GM23248 (cell line): Measurements from ENCODE around the gene KIF13A. TPM values are rescaled to one million over a fixed set of nuclear protein-coding genes. Genes with fewer than 3 reads are reported as not detected.

ENCODE experiments used
- DNase-seq: peaks from one replicate; pipeline ENCODE4 v3.0.0-alpha.2; 2015
- H2AFZ ChIP-seq: fragments of 200-600 bp; sonication (generic); 2 replicates; pipeline ENCODE4 v1.6.1; 2016; ENCODE audit warnings: antibody characterized with exemption
- H3F3A ChIP-seq: fragments of 200-600 bp; sonication (generic); 2 replicates; pipeline ENCODE4 v1.6.1; 2016; ENCODE audit warnings: mild to moderate bottlenecking, antibody characterized with exemption, mixed run types; ENCODE audit not compliant: insufficient read depth
- H3K27ac ChIP-seq: fragments of 200-600 bp; sonication (generic); 2 replicates; pipeline ENCODE4 v1.5.1; 2016; ENCODE audit warnings: mild to moderate bottlenecking
- H3K27me3 ChIP-seq: fragments of 200-600 bp; sonication (generic); replicated peaks from 2 replicates; pipeline ENCODE4 v1.6.1; 2016; ENCODE audit warnings: mild to moderate bottlenecking; ENCODE audit not compliant: insufficient read depth
- H3K36me3 ChIP-seq: fragments of 200-600 bp; sonication (generic); 2 replicates; pipeline ENCODE4 v1.6.1; 2016; ENCODE audit warnings: low read depth, mild to moderate bottlenecking
- H3K4me1 ChIP-seq: fragments of 200-600 bp; sonication (generic); 2 replicates; pipeline ENCODE4 v1.6.1; 2016; ENCODE audit warnings: mild to moderate bottlenecking; ENCODE audit not compliant: insufficient read depth
- H3K4me2 ChIP-seq: fragments of 200-600 bp; sonication (generic); one replicate; pipeline ENCODE4 v1.6.1; 2016; ENCODE audit warnings: mild to moderate bottlenecking; ENCODE audit not compliant: unreplicated experiment
- H3K4me3 ChIP-seq: fragments of 200-600 bp; sonication (generic); 2 replicates; pipeline ENCODE4 v1.5.1; 2016; ENCODE audit warnings: mild to moderate bottlenecking
- H3K79me2 ChIP-seq: fragments of 200-600 bp; sonication (generic); 2 replicates; pipeline ENCODE4 v1.6.1; 2016; ENCODE audit warnings: mild to moderate bottlenecking; ENCODE audit not compliant: insufficient read depth
- H3K9ac ChIP-seq: fragments of 200-600 bp; sonication (generic); 2 replicates; pipeline ENCODE4 v1.6.1; 2016; ENCODE audit warnings: mild to moderate bottlenecking
- H3K9me2 ChIP-seq: fragments of 200-600 bp; sonication (generic); 2 replicates; pipeline ENCODE4 v1.6.1; 2016; ENCODE audit warnings: mixed run types, mild to moderate bottlenecking, moderate library complexity; ENCODE audit not compliant: insufficient read depth
- H3K9me3 ChIP-seq: fragments of 200-600 bp; sonication (generic); one replicate; pipeline ENCODE4 v1.6.1; 2017; ENCODE audit warnings: low read depth
- H4K20me1 ChIP-seq: fragments of 200-600 bp; sonication (generic); 2 replicates; pipeline ENCODE4 v1.6.0; 2016; ENCODE audit not compliant: insufficient read depth
- EZH2 ChIP-seq: fragments of 200-600 bp; sonication (generic); IDR thresholded peaks from 2 replicates; pipeline ENCODE4 v1.6.1; 2018; ENCODE audit warnings: antibody characterized with exemption, mild to moderate bottlenecking; ENCODE audit not compliant: insufficient read depth, poor library complexity, severe bottlenecking
- EZH2phosphoT487 ChIP-seq: fragments of 200-600 bp; sonication (generic); IDR thresholded peaks from 2 replicates; pipeline ENCODE4 v1.6.1; 2018; ENCODE audit warnings: antibody characterized with exemption, moderate library complexity, mild to moderate bottlenecking, low read depth; ENCODE audit not compliant: insufficient read depth
- WGBS, 2 experiments: methylation state at CpG; one replicate each; pipeline ENCODE4 v1.1.6; 2015 to 2017; ENCODE audit warnings: low lambda C conversion rate in 2 of 2, low coverage in 1 of 2; ENCODE audit errors: missing lambda C conversion rate in 2 of 2; 5-methylcytosine and 5-hydroxymethylcytosine counted together
- in situ Hi-C: fragments of 300-500 bp; cut with MboI; formaldehyde crosslinking; loops from 2 replicates; pipeline ENCODE4 v1.15.0; 2020
- polyA plus RNA-seq: library from polyadenylated mRNA; unstranded; fragments of >200 nt; fragmentation: Nextera tagmentation; extraction: Ambion mirVana; gene quantifications from 2 replicates; pipeline ENCODE4 v1.2.1, GENCODE V29; 2016
- total RNA-seq: library from RNA; depleted of rRNA; stranded (reverse); fragments of >200 nt; shearing (Covaris generic); gene quantifications from 2 replicates; pipeline ENCODE4 v1.2.3, GENCODE V29; 2014

KIF13A gene
- total and polyA plus RNA-seq, 2 experiments from 2014 or later, result 5.0 to 46.0 TPM

GRCh38 chr6:17901493-17901892 lies 85.9 kb downstream of the KIF13A start:
- peaks cover 84% of the 10 kb centered on the region for H3K79me2 ChIP-seq

GRCh38 chr6:17900011-17900410 lies 87.4 kb downstream of the KIF13A start:
- Histone ChIP-seq H3F3A (peaks cover 36% of the 10 kb centered on the region), H3K4me3 (no peak overlapping the region), H3K27ac (no peak overlapping the region), H3K4me2 (no peak overlapping the region), H3K9me2 (no peaks in the 10 kb centered on the region), H3K9ac (no peak overlapping the region), H3K79me2 (peaks cover 98% of the 10 kb centered on the region), H3K27me3 (no peaks in the 10 kb centered on the region), H3K36me3 (peaks cover 25% of the 10 kb centered on the region), H4K20me1 (0 out of 2 replicates have a peak, but pooled peaks cover 3% of the 10 kb centered on the region), H3K9me3 (peaks cover 3% of the 10 kb centered on the region), H3K4me1 (peaks cover 25% of the 10 kb centered on the region), H2AFZ (no peak overlapping the region)
- WGBS, 2 experiments, result 98% methylated on average over 2 of the region's 2 CpGs
- in situ Hi-C loops, result no loop called here
- DNase-seq, result no peak
- no peak for TF ChIP-seq EZH2
- TF ChIP-seq EZH2phosphoT487, result no peak

More at GRCh38 chr6:17901493-17901892, 85.9 kb downstream of the KIF13A start:
- H3K27ac ChIP-seq, result no peak overlapping the region
- 0 out of 2 replicates have a peak, but pooled peaks cover 3% of the 10 kb centered on the region for H4K20me1 ChIP-seq
- no peak for DNase-seq
- peaks cover 49% of the 10 kb centered on the region for H3F3A ChIP-seq
- TF ChIP-seq EZH2 (no peak), EZH2phosphoT487 (no peak)
- peaks cover 10% of the 10 kb centered on the region for H3K36me3 ChIP-seq
- no peaks in the 10 kb centered on the region for H3K27me3 ChIP-seq
- no peak overlapping the region for H3K9ac ChIP-seq
- H3K9me3 ChIP-seq, result no peaks in the 10 kb centered on the region
- no peak overlapping the region for H3K4me3 ChIP-seq
- H3K4me2 ChIP-seq, result no peak overlapping the region
- no peak overlapping the region for H2AFZ ChIP-seq
- H3K9me2 ChIP-seq, result no peaks in the 10 kb centered on the region
- peaks cover 37% of the 10 kb centered on the region for H3K4me1 ChIP-seq
- in situ Hi-C loops, result no loop called here

- in situ Hi-C loops, result no loop called here
- no peak for TF ChIP-seq EZH2
- TF ChIP-seq EZH2phosphoT487, result no peak
- H3K9me3 ChIP-seq, result peaks cover 7% of the 10 kb centered on the region
- H3K9ac ChIP-seq, result no peak overlapping the region
- peaks cover 20% of the 10 kb centered on the region for H3K4me1 ChIP-seq
- no peak for DNase-seq
- H3K36me3 ChIP-seq, result peaks cover 30% of the 10 kb centered on the region
- no peak overlapping the region for H3K27ac ChIP-seq
- H2AFZ ChIP-seq, result no peak overlapping the region
- WGBS, 2 experiments, result 97 to 98% methylated on average over 4 of the region's 4 CpGs
- no peak overlapping the region for H3K4me3 ChIP-seq
- H3K79me2 ChIP-seq, result peaks cover 99% of the 10 kb centered on the region
- no peaks in the 10 kb centered on the region for H3K27me3 ChIP-seq
- H3K4me2 ChIP-seq, result no peak overlapping the region
- peaks cover 31% of the 10 kb centered on the region for H3F3A ChIP-seq
- H4K20me1 ChIP-seq, result 0 out of 2 replicates have a peak, but pooled peaks cover 3% of the 10 kb centered on the region
- no peaks in the 10 kb centered on the region for H3K9me2 ChIP-seq
Measured at GRCh38 chr6:17899491-17899890, 87.9 kb downstream of the KIF13A start.

GRCh38 chr6:17897681-17898080 lies 89.8 kb downstream of the KIF13A start:
- Histone ChIP-seq H3K9ac (no peak overlapping the region), H3K4me2 (no peak overlapping the region), H4K20me1 (0 out of 2 replicates have a peak, but pooled peaks cover 3% of the 10 kb centered on the region), H3K4me1 (0 out of 2 replicates have a peak, but pooled peaks cover 2% of the 10 kb centered on the region), H3K27me3 (no peaks in the 10 kb centered on the region), H2AFZ (no peak overlapping the region), H3K36me3 (peaks cover 42% of the 10 kb centered on the region), H3K4me3 (no peak overlapping the region), H3K79me2 (peaks cover 89% of the 10 kb centered on the region), H3K9me2 (no peaks in the 10 kb centered on the region), H3K27ac (no peak overlapping the region), H3K9me3 (peaks cover 8% of the 10 kb centered on the region), H3F3A (peaks cover 13% of the 10 kb centered on the region; the same call in 1 of the 2 replicates)
- in situ Hi-C loops, result no loop called here
- DNase-seq, result no peak
- WGBS, 2 experiments, result 96 to 100% methylated on average over 1 of the region's 1 CpG
- TF ChIP-seq EZH2phosphoT487 (no peak), EZH2 (no peak)

DNA sequence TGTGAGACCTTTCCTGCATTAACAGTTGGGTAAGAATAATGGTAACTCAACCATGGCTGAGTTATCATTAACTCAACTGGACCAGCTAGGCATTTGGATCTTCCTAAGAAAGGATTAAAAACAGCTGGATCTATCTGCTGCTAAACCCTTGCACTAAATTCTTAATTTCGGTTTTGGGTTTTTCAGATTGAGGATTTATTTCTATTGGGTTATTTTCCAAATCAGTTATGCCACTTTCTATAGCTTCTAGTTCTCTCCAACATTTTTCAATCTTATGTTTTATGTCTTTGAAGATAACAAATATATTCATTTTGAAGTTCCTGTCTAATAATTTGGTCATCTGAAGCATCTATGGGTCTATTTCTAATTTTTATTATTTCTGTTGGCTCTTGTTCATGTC lies 92.5 kb downstream of the KIF13A start:
- Histone ChIP-seq H3K4me1 (no peaks in the 10 kb centered on the region), H3K79me2 (peaks cover 66% of the 10 kb centered on the region), H2AFZ (no peak overlapping the region), H3K4me3 (no peak overlapping the region), H3K9ac (no peak overlapping the region), H3K36me3 (peaks cover 45% of the 10 kb centered on the region), H4K20me1 (0 out of 2 replicates have a peak, but pooled peaks cover 3% of the 10 kb centered on the region), H3F3A (0 out of 2 replicates have a peak, but pooled peaks cover 2% of the 10 kb centered on the region), H3K27ac (no peak overlapping the region), H3K9me2 (no peaks in the 10 kb centered on the region), H3K9me3 (peaks cover 8% of the 10 kb centered on the region), H3K27me3 (no peaks in the 10 kb centered on the region), H3K4me2 (no peak overlapping the region)
- TF ChIP-seq EZH2 (no peak), EZH2phosphoT487 (no peak)
- WGBS, 2 experiments, result 98 to 100% methylated on average over 1 of the region's 1 CpG
- no peak for DNase-seq
- in situ Hi-C loops, result no loop called here
